ENCODE measurements around the gene SULT1A2.
"Not testable (repeated sequence)": the region's sequence is repeated elsewhere in the genome, so short reads cannot be mapped to it uniquely, and the experiment has no call there.

Gene SULT1A2

GRCh38 chr16:28596840-28597691 is at the start of gene SULT1A2:
SULT1A2 (minus strand) TSS chr16:28597050; CDS start chr16:28595930, 1,120 bp downstream.
- no peak for DNase-seq (ENCODE audit: low spot score)

GRCh38 chr16:28639959-28640358 is 43.1 kb upstream of the SULT1A2 start:
- not testable (repeated sequence) for DNase-seq (ENCODE audit: low spot score)

GRCh38 chr16:28638359-28638758 is 41.5 kb upstream of the SULT1A2 start:
- not testable (repeated sequence) for DNase-seq (ENCODE audit: low spot score)

- not testable (repeated sequence) for DNase-seq (ENCODE audit: low spot score)
Measured at GRCh38 chr16:28637765-28638164, 40.9 kb upstream of the SULT1A2 start, which contains the start of gene NPIPB8. NPIPB8 (plus strand) TSS chr16:28638065; CDS start chr16:28638361, 296 bp downstream.

GRCh38 chr16:28636093-28636823 is 39.4 kb upstream of the SULT1A2 start:
- DNase-seq (ENCODE audit: low spot score) = peak; percentile 88

GRCh38 chr16:28630905-28631304 is 34.1 kb upstream of the SULT1A2 start:
- DNase-seq (ENCODE audit: low spot score) = not testable (repeated sequence)

- peak; percentile 69 for DNase-seq (ENCODE audit: low spot score)
Measured at GRCh38 chr16:28623172-28623711, 26.4 kb upstream of the SULT1A2 start.

- peak; percentile 14 for DNase-seq (ENCODE audit: low spot score)
Measured at GRCh38 chr16:28622532-28623171, 25.8 kb upstream of the SULT1A2 start.

GRCh38 chr16:28621481-28622155 is 24.8 kb upstream of the SULT1A2 start:
- DNase-seq (ENCODE audit: low spot score) = no peak

GRCh38 chr16:28620316-28620715 is 23.5 kb upstream of the SULT1A2 start:
- not testable (repeated sequence) for DNase-seq (ENCODE audit: low spot score)

GRCh38 chr16:28617874-28618273 is 21.0 kb upstream of the SULT1A2 start:
- no peak for DNase-seq (ENCODE audit: low spot score)

- DNase-seq (ENCODE audit: low spot score) = no peak
Measured at GRCh38 chr16:28616636-28617035, 19.8 kb upstream of the SULT1A2 start.

GRCh38 chr16:28616224-28616577 is 19.4 kb upstream of the SULT1A2 start:
- not testable (repeated sequence) for DNase-seq (ENCODE audit: low spot score)

GRCh38 chr16:28615486-28616223 is 18.8 kb upstream of the SULT1A2 start:
- DNase-seq (ENCODE audit: low spot score) = peak; percentile 38

- not testable (repeated sequence) for DNase-seq (ENCODE audit: low spot score)
Measured at GRCh38 chr16:28614561-28614960, 17.7 kb upstream of the SULT1A2 start.

GRCh38 chr16:28613912-28614311 is 17.1 kb upstream of the SULT1A2 start:
- DNase-seq (ENCODE audit: low spot score) = not testable (repeated sequence)

- DNase-seq (ENCODE audit: low spot score) = not testable (repeated sequence)
Measured at GRCh38 chr16:28612359-28613280, 15.8 kb upstream of the SULT1A2 start.

GRCh38 chr16:28610595-28611191 is 13.8 kb upstream of the SULT1A2 start:
- no peak for DNase-seq (ENCODE audit: low spot score)

All from RKO (cell line).